NB4 (cell line): ENCODE data around the gene WBP1.

Experiments
- DNase-seq: peaks from one replicate; pipeline ENCODE4 v3.0.0; 2010; ENCODE audit warnings: low read depth
- H3K4me3 ChIP-seq: one replicate; pipeline ENCODE4 v1.5.1; 2011; ENCODE audit warnings: mild to moderate bottlenecking, low read depth, low read length, moderate library complexity
- CTCF ChIP-seq: IDR thresholded peaks from one replicate; pipeline ENCODE4 v1.5.1; 2012; ENCODE audit warnings: low read depth, low read length
- MAX ChIP-seq: IDR thresholded peaks from 2 replicates; pipeline ENCODE4 v1.6.1; 2011; ENCODE audit warnings: low read depth, low read length
- MYC ChIP-seq: IDR thresholded peaks from 2 replicates; pipeline ENCODE4 v1.6.1; 2011; ENCODE audit warnings: low read depth, low read length
- POLR2A ChIP-seq: IDR thresholded peaks from 2 replicates; pipeline ENCODE4 v1.6.1; 2011; ENCODE audit warnings: mild to moderate bottlenecking; ENCODE audit not compliant: insufficient read length; ENCODE audit errors: extremely low read depth

Gene WBP1

GRCh38 chr2:74436111-74436805 is 22.0 kb upstream of the WBP1 start:
- no peak overlapping the region for H3K4me3 ChIP-seq
- no peak for DNase-seq
- no peak for TF ChIP-seq CTCF
- TF ChIP-seq MYC, result no peak
- TF ChIP-seq POLR2A, result no peak

DNA sequence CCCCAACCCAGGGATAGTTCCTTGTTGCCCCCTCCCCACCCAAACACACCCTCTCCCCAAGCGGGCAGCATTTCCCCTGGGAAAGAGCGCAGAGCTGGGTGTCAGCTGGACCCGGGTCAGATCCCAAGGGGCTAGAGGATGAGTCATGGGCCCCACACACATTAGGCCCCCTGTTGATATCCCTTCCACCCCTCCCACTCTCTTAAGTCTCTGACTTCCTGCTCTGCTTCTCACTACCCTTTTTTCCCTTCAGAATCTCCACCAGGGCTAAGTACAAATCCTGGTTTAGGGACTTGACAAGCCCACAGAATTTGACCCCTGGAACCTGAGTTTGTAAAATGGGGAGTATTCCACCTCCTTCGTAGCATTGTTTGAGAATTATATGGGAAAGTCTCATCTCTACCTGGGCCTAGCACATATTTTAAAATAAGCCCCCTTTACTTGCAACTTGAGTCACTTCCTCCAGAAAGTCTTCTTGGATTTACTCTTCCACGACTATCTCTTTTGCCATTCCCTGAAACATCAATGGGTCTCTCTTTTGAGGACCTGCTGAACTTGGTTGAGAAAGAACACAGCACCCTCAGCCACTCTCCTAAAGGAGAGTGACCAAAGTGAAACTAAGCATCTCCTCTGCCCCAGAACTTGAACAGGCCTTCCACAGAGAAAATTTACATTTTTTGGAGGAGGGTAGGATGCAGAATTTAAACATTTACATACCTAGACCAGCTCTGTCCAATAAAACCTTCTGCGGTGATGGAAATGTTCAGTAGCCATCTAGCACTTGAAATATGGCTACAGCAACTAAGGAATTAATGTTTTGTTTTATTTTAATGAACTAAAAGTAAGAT is 21.2 kb upstream of the WBP1 start:
- no peak overlapping the region for H3K4me3 ChIP-seq
- TF ChIP-seq CTCF (no peak), MAX (no peak), MYC (no peak), POLR2A (no peak)
- DNase-seq, result peak; percentile 93

GRCh38 chr2:74438248-74438647 is 20.0 kb upstream of the WBP1 start:
- TF ChIP-seq POLR2A (no peak), MAX (no peak), CTCF (no peak), MYC (no peak)
- DNase-seq, result no peak
- H3K4me3 ChIP-seq, result no peak overlapping the region

- no peak for DNase-seq
- no peak for TF ChIP-seq MYC
- TF ChIP-seq MAX, result no peak
- TF ChIP-seq POLR2A, result no peak
- no peak for TF ChIP-seq CTCF
- no peak overlapping the region for H3K4me3 ChIP-seq
These were observed 18.9 kb upstream of the WBP1 start for GRCh38 chr2:74439373-74439772.

DNA sequence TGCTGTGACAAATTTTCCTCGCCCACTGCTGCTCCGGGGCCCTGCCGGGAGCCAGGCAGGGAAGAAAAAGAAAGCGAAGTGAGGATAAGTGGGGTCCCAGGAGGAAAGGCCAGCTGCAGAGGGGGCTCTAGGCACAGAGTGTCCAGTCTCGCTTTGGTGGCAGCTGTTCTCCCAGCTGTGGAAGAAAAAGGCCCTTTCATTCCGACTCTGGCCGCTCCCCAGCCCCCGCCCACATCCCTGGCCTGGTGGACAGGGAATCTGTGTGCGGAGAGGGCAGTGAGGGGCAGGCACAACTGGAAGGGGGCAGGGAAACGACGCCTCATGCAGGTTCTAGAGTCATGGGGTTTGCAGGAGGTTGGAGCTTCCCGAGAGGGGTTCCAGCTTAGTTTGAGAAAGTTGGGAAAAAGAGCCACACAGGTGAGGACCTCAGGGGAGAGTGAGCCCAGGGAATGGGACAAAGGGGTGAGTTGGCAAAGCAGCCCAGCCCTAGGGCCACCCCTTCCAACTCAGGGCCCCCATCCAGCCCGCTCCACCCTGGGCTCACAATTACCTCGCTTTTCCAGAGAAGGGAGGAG is 18.3 kb upstream of the WBP1 start:
- TF ChIP-seq MYC, result no peak
- peak overlapping the region; percentile 51 for H3K4me3 ChIP-seq
- DNase-seq, result no peak

DNA sequence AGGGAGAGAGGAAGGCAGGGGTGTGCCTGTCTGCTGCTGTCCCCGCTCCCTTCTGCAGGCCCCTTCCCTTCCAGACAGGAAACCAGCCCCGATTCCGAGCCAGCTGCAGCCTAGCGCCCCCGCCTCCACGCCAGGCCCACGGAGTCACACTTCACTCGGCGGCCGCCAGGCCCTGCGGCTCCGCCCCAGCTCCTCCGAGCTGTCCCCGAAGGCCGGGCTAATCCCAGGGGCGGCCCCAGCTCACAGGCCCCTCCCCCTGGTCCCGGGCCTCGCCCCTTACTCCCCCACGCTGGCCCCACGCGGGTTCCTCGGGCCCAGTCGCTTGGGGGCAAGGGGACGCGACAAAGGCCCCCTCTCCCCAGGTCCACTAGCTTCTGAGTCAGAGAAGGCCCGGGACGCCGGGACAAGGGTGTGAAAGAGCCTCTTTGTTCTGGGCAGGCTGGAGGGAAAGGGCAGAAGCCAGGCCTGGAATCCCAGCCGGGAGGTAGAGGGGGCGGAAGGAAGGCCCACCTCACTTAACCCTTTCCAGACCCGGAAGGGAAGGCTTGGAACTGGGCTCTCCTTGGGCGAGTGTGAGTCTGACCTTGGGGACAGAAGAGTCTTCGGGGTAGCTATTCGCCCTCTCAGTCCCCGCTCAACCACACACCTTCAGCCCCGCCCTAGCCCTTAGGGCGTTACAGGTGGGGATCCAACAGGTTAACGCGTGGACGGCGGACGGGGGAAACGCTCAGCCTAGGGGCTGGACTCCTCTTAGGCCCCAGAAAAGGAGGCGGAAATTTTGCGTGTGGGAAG is 17.7 kb upstream of the WBP1 start:
- peak overlapping the region; percentile 51 for H3K4me3 ChIP-seq
- DNase-seq, result peak; percentile 92
- TF ChIP-seq MYC (peak; percentile 28; the same call in 1 of the 2 replicates), POLR2A (peak; percentile 34), CTCF (no peak), MAX (0 out of 2 replicates have a peak, but pooled peaks have one; percentile 5)
